ENCODE data around the gene PRSS36. TPM values are rescaled to one million over a fixed set of nuclear protein-coding genes. Genes with fewer than 3 reads are reported as not detected.
A peak's percentile ranks its signal among the peaks of the same experiment; 100 is the strongest.

Gene PRSS36
- polyA plus RNA-seq, 1 experiment, result 0.24 TPM

GRCh38 chr16:31099860-31100638 lies 49.8 kb downstream of the PRSS36 start:
- ChIA-PET CTCF (interaction anchor here (1.3 kb wide), 1 partner anchor 42 kb away, joined by 6 read pairs; no protein-coding TSS in a partner anchor), POLR2A (interaction anchor here (0.6 to 2.5 kb wide), 3 partner anchors 17 to 80 kb away, joined by 9 to 12 read pairs (median 11); partner anchors contain the start of genes FUS and KAT8)
- no peak overlapping the region for H3K4me3 ChIP-seq (ENCODE audit: low read depth, low read length)
- TF ChIP-seq, protein P1, sequence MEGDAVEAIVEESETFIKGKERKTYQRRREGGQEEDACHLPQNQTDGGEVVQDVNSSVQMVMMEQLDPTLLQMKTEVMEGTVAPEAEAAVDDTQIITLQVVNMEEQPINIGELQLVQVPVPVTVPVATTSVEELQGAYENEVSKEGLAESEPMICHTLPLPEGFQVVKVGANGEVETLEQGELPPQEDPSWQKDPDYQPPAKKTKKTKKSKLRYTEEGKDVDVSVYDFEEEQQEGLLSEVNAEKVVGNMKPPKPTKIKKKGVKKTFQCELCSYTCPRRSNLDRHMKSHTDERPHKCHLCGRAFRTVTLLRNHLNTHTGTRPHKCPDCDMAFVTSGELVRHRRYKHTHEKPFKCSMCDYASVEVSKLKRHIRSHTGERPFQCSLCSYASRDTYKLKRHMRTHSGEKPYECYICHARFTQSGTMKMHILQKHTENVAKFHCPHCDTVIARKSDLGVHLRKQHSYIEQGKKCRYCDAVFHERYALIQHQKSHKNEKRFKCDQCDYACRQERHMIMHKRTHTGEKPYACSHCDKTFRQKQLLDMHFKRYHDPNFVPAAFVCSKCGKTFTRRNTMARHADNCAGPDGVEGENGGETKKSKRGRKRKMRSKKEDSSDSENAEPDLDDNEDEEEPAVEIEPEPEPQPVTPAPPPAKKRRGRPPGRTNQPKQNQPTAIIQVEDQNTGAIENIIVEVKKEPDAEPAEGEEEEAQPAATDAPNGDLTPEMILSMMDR (IDR thresholded peaks at IDR 0.05; ENCODE audit: low read depth, low read length), result no peak
- peaks cover 4% of the 10 kb centered on the region; the same call in 1 of the 2 replicates for H3K9me3 ChIP-seq (ENCODE audit: control insufficient read depth, insufficient read depth, low read length)
- H3K27me3 ChIP-seq (ENCODE audit: control insufficient read depth, insufficient read depth, low read length), result no peaks in the 10 kb centered on the region
- H3K27ac ChIP-seq (ENCODE audit: low read depth, low read length), result no peak overlapping the region
- DNase-seq (ENCODE audit: low read depth, low spot score), result no peak

- DNase-seq (ENCODE audit: low read depth, low spot score), result peak; percentile 92
- peak within 1 kb of the TSS; percentile 81 for H3K27ac ChIP-seq (ENCODE audit: low read depth, low read length)
- TF ChIP-seq, protein P1 (IDR thresholded peaks at IDR 0.05; ENCODE audit: low read depth, low read length), result no peak
- CTCF ChIA-PET, result interaction anchor here (0.5 kb wide), 1 partner anchor 66 kb away, joined by 4 read pairs; no protein-coding TSS in a partner anchor
- no peaks in the 10 kb centered on the region for H3K27me3 ChIP-seq (ENCODE audit: control insufficient read depth, insufficient read depth, low read length)
- peak within 1 kb of the TSS; percentile 94 for H3K4me3 ChIP-seq (ENCODE audit: low read depth, low read length)
- H3K9me3 ChIP-seq (ENCODE audit: control insufficient read depth, insufficient read depth, low read length), result peaks cover 3% of the 10 kb centered on the region; the same call in 1 of the 2 replicates
- POLR2A ChIA-PET, result interaction anchor here (0.6 to 1.9 kb wide), 5 partner anchors 21 to 1364 kb away, joined by 3 to 7 read pairs (median 5); partner anchors contain the start of genes FUS, KAT8, ZNF646 and ZNF668
These were observed 55.3 kb downstream of the PRSS36 start, which contains the start of gene VKORC1 for GRCh38 chr16:31094424-31095120. Gene VKORC1 (minus strand): TSS chr16:31094797. CDS start chr16:31094729, 68 bp downstream.

- H3K9me3 ChIP-seq (ENCODE audit: control insufficient read depth, insufficient read depth, low read length), result no peaks in the 10 kb centered on the region
- POLR2A ChIA-PET, result interaction anchor here (1.7 to 1.9 kb wide), 3 partner anchors 20 to 86 kb away, joined by 5 to 7 read pairs (median 6); partner anchors contain the start of genes FUS, KAT8, ZNF646 and ZNF668
- H3K27ac ChIP-seq (ENCODE audit: low read depth, low read length), result peak overlapping the region; percentile 81
- peak overlapping the region; percentile 94 for H3K4me3 ChIP-seq (ENCODE audit: low read depth, low read length)
- H3K27me3 ChIP-seq (ENCODE audit: control insufficient read depth, insufficient read depth, low read length), result no peaks in the 10 kb centered on the region
- DNase-seq (ENCODE audit: low read depth, low spot score), result no peak
- TF ChIP-seq, protein P1 (IDR thresholded peaks at IDR 0.05; ENCODE audit: low read depth, low read length), result no peak
- CTCF ChIA-PET, result interaction anchor here (0.5 kb wide), 1 partner anchor 66 kb away, joined by 4 read pairs; no protein-coding TSS in a partner anchor
These were observed 55.8 kb downstream of the PRSS36 start for GRCh38 chr16:31094088-31094423.

- POLR2A ChIA-PET, result interaction anchor here (1.7 to 2.1 kb wide), 3 partner anchors 19 to 87 kb away, joined by 5 to 9 read pairs (median 6); partner anchors contain the start of genes FUS, KAT8, ZNF646 and ZNF668
These were observed 56.6 kb downstream of the PRSS36 start for GRCh38 chr16:31093132-31093703.

More at GRCh38 chr16:31093132-31093703, 56.6 kb downstream of the PRSS36 start:
- H3K27ac ChIP-seq (ENCODE audit: low read depth, low read length), result no peak overlapping the region
- no peak for DNase-seq (ENCODE audit: low read depth, low spot score)
- TF ChIP-seq, protein P1 (IDR thresholded peaks at IDR 0.05; ENCODE audit: low read depth, low read length), result no peak
- no peaks in the 10 kb centered on the region for H3K27me3 ChIP-seq (ENCODE audit: control insufficient read depth, insufficient read depth, low read length)
- no peaks in the 10 kb centered on the region for H3K9me3 ChIP-seq (ENCODE audit: control insufficient read depth, insufficient read depth, low read length)
- CTCF ChIA-PET, result interaction anchor here (3.1 kb wide), 1 partner anchor 49 kb away, joined by 17 read pairs; no protein-coding TSS in a partner anchor
- peak overlapping the region; percentile 94 for H3K4me3 ChIP-seq (ENCODE audit: low read depth, low read length)

Data from AG04450 (cell line).